HG03175 (cell line): Measurements from ENCODE around the gene MTOR.

ENCODE experiments used
- ATAC-seq: cut with Tn5 transposase; IDR thresholded peaks from one replicate; pipeline ENCODE4 v1.9.1; 2021; ENCODE audit warnings: mild to moderate bottlenecking, moderate library complexity; ENCODE audit not compliant: unreplicated experiment

Gene MTOR

DNA sequence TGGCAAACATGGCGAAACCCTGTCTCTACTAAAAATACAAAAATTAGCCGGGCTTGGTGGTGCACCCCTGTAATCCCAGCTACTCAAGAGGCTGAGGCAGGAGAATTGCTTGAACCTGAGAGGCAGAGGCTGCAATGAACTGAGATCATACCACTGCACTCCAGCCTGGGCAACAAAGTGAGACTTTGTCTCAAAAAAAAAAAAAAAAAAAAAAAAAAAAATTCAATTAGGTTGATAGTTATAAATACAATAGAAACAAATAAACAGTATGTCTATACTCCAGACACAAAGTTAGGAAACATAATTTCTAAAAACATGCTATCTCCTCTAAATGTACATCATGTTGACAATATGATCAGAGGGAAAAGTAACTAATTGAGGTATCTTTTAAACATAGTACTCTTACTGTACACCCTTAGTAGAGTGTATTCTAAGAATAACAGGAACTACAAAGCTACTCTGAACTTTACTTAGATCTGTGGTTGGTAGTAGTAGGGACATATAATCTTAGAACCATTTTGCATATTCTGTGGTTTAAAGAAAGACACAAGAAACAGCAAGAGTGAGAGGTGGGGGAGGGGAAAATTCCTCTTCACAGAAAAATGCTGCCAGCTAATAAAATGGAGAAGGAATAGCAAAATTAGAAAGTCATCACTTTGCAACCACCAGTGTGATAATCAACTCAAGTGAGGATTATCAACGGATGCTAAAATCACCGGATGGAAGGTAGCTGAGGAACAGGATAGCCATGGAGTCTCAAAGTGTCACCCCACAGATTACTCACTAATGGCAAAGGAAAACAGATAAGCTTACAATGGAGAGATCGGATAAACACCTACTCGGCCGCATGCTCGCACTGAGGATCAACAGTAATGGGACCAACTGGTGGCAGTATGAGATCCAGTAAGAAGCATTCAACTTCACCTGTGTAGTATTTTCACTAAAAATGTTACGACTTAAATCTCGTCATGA, 35.0 kb downstream of the MTOR start:
- ATAC-seq, result peak; percentile 58

- ATAC-seq, result no peak
Observed at GRCh38 chr1:11216074-11216473, 46.3 kb downstream of the MTOR start.

DNA sequence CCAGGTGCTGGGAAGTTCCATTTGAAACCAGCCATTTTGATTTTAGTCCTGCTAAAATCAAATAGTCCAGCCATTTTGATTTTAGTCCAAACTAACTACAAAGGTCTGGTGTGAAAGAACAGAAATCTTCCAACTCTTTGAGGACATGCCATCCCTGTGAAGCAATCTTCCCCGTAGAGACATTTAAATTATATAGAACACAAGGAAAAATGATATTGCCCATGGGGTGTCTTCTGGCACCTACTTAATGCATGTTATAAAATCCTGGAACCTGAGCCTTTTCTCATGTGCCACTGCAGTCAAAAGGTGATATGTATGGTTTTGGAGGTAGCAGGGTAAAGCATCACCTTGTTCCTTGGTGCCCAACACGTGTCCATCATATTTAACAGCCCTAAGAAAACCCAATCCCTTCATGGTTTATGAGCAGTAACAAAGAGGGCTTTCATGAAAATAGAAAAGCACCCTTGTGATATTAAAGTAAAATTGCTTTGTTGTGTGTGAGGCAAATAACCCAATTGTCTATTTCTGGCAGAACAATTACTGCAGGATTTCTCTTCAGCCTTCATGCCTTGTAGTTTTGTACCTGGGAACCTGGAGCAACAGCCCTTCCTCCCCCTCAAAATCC, 46.9 kb downstream of the MTOR start:
- no peak for ATAC-seq

DNA sequence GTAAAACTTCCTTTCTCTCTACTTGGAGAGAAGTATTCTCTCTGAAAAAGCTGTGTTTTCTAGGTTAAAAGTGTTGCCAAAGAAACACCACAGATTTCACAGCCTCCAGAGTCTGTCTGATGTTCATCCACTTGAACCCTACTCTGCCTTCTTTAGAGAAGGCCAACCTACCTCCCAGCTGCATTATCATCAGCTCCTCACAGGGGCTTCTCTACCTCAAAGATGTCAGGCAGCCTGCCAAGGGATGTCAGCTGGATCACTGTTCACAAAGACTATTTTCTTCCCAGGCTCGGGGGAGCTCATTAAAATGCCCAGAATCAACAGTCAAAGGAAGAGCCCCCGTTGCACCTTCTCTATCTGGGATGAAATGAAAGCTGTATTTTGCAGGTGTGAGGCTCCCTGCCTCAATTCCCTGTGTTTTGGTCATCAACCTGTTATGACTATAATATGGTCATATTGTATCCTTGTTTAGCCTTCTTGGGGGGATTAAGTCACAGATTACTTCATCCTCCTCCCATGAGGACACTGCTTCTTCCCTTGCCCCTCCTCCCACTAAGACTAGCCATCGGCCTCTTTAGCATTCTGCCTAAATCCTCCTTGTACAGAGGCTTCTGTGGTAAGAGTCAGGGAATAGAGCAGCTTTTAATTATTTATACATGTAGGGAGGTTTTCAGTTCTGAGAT, 47.5 kb downstream of the MTOR start:
- no peak for ATAC-seq

GRCh38 chr1:11211925-11212587, 50.3 kb downstream of the MTOR start:
- ATAC-seq, result no peak

GRCh38 chr1:11211461-11211860, 50.9 kb downstream of the MTOR start:
- no peak for ATAC-seq

GRCh38 chr1:11207898-11208611, 54.3 kb downstream of the MTOR start:
- ATAC-seq, result no peak

DNA sequence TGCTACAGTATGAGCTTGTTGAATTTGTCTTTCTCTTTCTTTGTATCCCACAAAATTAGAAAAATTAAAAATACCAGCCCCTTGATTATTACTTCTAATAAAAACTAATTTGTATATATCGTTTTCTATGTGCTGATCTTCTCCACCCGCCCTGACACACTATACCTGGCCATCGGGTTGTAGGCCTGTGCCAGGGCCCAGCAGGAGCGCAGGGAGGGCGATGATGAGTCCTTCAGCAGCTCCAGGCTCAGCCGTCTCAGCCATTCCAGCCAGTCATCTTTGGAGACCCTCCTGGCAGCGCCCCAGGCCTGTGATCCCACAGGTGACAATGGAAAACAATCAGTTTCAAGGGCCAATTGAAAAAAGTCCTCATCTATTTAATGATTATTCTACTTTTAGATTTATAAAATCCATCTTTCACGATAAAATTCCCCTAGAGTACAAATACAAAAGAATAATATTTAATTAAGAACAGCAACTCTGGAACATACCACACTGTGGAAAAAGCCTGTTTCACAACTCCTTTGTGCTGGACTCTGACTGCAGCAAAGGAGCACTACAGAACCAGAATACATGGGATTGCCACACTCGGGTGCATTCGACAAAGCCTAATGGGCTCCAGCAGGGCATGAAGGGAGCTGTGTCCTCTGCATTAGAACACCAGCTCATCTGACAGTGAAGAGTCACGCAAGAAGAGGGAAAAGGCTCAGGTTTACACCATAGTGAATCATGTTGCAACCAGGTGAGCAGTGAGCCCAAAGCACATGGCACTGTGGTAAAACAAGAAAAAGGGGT, 57.8 kb downstream of the MTOR start:
- no peak for ATAC-seq

GRCh38 chr1:11198851-11199594, 63.3 kb downstream of the MTOR start:
- no peak for ATAC-seq

DNA sequence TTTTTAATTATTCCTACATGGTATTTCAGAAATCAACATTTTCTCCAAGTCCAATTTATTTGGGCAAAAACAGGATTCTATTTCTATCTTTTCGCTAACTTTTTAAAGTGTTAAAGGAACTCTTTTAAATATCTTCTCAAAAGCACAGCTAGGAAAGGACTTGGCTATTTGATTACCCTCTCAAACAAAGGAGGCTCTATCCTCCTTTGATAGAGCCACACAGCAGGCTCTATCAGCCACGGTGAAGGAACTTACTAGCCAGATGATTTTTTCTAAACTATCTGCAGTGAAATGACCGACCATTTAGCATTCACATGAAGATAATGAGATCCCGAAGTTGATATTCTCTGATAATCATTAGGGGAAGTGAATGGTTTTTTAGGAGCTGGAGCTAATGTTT, 64.1 kb downstream of the MTOR start:
- no peak for ATAC-seq

DNA sequence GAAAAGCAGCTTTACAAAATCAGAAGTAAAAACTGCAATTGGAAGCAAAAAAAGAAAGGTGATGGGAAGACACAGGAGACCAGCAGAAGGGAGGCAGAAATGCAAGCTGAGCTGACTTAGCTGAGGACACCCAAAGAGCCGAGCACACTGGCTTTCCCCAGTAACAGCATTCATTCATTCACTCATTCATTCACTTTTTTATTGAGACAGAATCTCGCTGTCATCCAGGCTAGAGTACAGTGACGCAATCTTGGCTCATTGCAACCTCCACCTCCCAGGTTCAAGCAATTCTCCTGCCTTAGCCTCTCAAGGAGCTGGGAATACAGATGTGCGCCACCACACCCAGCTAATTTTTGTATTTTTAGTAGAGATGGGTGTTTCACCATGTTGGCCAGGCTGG, 65.0 kb downstream of the MTOR start:
- ATAC-seq, result no peak

- no peak for ATAC-seq
Observed at GRCh38 chr1:11196945-11197344, 65.4 kb downstream of the MTOR start.

DNA sequence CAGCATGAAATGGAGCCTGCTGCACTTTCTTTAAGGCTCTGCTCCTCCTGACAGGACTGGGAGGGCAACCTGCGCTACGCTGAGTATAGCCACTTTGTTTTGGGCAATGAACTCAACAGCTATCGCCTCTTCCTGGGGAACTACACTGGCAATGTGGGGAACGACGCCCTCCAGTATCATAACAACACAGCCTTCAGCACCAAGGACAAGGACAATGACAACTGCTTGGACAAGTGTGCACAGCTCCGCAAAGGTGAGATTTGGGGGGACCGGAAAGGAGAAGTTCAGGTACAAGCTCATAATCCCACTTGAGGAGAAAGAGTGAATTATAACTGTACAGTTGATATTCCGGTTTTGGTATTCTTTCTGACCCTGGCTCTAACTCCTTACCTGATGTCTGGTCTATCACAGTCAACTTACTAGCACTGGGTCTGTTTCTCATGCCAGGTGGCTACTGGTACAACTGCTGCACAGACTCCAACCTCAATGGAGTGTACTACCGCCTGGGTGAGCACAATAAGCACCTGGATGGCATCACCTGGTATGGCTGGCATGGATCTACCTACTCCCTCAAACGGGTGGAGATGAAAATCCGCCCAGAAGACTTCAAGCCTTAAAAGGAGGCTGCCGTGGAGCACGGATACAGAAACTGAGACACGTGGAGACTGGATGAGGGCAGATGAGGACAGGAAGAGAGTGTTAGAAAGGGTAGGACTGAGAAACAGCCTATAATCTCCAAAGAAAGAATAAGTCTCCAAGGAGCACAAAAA, 67.8 kb downstream of the MTOR start:
- no peak for ATAC-seq

- ATAC-seq, result no peak
Observed at GRCh38 chr1:11193376-11193775, 69.0 kb downstream of the MTOR start.

GRCh38 chr1:11188858-11189451, 73.4 kb downstream of the MTOR start, which contains the start of gene ANGPTL7:
Gene ANGPTL7, plus strand, starts transcription at chr1:11189355. Its CDS starts 225 bp downstream, at chr1:11189580.
- ATAC-seq, result no peak

DNA sequence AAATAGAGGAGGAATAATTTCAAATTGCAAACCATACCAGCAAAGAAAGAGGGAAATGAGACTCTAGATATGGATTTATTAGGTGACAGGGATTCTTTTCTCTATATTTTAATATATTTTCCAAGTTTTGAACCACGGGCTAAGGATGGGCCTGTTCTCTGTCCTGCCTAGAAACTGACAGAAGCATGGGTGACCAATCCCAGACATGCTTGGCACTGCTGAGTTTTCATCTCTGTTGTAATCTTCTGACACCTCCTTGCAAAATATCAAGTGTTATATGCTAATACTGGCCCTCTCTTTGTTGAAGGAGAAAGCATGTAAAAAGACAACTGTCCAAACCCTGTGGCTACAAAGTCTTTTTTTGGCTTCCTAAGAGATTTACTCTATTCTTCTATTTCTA, 74.0 kb downstream of the MTOR start:
- no peak for ATAC-seq

DNA sequence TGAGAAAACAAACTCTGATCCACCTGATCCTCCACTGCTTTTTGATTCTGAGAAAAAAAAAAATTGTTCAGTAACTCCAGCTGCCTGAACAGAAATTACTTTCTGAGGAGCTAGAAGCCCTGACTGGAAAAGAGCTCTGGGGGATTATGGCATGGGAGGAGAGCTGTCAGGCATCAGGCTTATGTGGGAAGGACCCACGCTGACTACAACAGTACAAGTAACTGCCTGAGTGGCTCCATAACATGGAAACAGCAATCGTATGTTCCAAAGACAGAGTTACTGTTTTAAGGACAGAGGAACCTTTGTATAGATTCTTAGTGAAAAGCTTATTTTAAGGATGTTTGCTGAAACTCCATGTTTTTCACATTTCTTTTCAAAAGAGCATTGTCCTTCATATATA, 74.4 kb downstream of the MTOR start:
- no peak for ATAC-seq

DNA sequence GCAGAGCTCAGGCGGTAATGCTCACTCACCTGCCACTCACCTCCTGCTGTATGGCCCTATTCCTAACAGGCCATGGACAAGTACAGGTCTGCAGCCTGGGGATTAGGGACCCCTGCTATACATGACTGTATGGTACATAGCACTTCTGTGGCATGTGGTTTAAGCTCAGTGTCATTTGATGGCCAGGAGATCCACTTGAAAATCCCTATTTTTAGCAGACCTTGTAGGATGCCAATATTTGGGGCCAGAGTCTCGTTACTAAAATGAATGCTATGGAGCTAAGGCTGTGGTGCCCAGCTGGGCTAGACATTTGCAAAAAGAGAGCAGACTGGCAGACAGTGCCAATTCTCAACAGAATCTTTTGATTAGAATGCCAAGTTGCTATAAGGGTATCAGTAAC, 74.9 kb downstream of the MTOR start:
- ATAC-seq, result no peak
